NCI-H748 (cell line): ENCODE results near the gene TMEM151A.
A peak's percentile ranks its signal among the peaks of the same experiment; 100 is the strongest.

Experiments used
- DNase-seq: peaks from one replicate; lab custom pipeline; 2025; ENCODE audit not compliant: unreplicated experiment; lab: John Stamatoyannopoulos, UW

Gene TMEM151A

DNA sequence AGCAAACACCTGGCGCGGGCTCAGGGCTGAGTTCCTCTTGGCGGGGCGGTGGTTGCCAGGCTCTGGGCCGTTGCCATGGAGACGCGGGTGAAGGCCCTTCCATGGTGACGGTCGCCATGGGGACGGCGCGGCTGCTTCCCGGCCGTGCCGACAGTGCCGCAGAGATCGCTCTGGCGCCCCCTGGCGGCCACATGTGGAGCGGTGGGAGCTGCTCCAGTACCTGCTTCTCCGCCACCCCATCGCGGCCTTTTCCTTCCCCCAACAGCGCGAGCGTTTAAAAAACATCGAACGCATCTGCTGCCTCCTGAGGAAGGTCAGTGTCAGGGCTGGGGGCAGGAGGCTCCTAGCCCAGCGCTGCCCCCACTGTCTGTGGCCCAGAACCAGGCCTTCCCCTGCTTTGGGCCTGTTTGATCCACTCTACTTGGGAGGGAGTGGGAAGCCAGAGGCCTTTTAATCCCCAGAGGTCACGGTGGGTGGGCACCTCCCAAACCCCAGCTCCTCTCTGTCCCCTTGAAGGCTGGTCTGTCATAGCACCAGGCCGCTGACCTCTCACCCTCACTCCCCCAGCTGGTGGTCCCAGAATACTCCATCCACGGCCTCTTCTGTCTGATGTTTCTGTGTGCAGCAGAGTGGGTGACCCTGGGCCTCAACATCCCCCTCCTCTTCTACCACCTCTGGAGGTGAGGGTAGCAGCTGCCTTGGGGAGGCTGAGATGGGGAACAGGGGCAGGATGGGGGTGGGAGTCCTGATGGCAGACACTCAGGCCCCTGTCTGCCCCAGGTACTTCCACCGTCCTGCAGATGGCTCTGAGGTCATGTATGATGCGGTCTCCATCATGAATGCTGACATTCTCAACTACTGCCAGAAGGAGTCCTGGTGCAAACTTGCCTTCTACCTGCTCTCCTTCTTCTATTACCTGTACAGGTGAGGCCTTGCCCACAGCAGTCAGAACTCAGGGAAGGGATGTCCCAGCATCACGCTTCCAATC is 8.9 kb upstream of the TMEM151A start:
- peak; percentile 99 for DNase-seq

DNA sequence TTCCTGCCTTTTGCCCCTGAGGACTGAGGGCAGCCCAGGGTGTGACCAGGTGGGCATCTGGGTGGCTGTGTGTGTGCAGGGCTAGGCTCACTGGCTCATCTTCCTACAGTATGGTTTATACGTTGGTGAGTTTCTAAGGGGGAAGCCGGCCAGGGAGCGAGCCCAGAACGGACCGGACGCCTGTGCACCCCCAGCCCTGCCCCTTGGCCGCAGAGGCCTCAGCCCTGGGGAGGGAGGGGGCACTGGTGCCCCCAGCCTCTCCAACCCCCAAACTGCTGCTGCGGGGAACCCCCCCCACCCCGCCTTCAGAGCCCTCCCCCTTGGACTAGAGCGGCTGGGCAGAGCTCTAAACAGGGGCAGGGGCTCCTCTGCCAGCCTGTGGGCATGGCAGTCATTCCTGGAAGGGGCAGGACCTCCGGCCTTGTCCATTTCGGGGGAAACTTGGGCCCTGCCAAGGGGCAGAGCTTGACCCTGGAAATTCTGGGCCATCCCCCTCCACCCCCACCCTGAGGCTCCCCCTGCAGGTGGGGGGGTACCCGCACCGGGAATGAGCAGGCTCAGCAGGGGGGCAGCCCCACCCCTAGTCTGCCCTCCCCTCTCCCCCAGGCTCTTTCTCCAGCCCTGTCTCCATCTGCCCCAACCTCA is 8.1 kb upstream of the TMEM151A start:
- no peak for DNase-seq

- no peak for DNase-seq
Measured at GRCh38 chr11:66284526-66285078, 7.1 kb upstream of the TMEM151A start.

DNA sequence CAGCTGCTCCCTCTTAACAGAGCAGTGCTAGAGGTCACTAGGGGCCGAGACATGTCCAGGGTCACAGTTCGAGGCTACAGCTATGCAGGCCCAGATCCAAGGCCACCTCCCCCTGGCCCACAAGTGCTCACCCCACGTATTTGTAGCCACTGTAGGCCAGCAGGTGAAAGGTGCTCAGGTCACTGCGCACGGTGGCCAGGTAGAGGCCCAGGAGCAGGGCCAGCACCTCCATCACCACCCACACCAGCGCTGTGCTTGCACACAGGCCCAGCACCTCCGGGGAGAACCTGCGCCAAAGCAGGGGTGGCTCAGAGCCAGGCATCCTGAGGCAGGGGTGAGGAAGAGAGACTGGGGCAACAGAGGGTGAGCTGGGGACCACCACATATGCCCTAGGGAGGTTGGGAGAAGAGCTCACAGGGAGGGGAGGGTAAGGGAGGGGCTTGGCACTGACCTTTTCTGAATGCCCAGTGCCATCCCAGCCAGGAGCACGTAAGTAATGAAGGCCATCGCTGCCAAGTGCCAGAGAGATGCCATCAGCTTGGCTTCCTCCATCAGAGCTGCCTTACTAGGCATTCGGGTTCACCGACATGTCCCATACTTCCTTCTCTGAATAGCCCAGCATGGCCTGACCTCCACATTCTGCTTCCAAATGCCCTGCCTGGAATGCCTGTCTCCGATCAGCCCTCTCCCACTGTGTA is 6.3 kb upstream of the TMEM151A start:
- DNase-seq = no peak

- DNase-seq = no peak
Measured at GRCh38 chr11:66286699-66287098, 5.0 kb upstream of the TMEM151A start.

DNA sequence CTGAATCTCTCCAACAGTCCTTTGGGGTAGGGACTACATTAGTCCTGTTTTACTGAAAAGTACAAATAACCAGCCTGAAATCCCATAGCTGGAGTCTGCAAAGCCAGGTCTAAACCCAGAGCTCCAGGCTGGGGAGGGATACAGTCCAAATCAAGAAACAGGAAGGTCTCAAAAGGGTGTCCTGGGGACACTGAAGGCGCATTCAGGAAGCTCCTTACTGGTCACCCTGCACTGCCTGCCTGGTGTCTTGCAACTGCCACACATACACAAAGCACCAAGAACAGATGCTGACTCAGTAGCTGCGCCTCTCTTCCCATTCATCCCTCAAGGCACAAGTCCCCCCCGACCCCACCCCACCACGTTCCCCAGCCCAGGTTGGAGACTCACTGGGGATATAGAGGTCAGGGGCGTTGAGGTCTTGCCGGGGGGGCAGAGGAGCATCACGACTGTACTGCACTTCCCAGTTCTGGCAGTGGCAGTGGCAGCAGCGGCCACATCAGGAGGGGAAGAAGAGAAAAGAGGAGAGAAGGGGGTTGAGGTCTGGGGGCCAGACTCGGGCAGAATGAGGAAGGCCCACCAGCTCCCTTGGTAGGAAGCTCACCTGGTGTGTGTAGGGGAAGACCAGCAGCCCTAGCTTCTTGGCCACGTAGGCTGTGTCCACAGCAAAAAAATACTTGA is 4.3 kb upstream of the TMEM151A start:
- no peak for DNase-seq

- peak; percentile 33 for DNase-seq
Measured at GRCh38 chr11:66287889-66288670, 3.6 kb upstream of the TMEM151A start.

GRCh38 chr11:66288671-66289547 is 2.8 kb upstream of the TMEM151A start, which contains the start of gene YIF1A:
Gene YIF1A, minus strand, starts transcription at chr11:66289143. Its CDS starts 158 bp downstream, at chr11:66288985.
- peak; percentile 99 for DNase-seq

GRCh38 chr11:66289548-66290329 is 2.0 kb upstream of the TMEM151A start:
- DNase-seq = peak; percentile 33

- no peak for DNase-seq
Measured at GRCh38 chr11:66290330-66290621, 1.4 kb upstream of the TMEM151A start.

GRCh38 chr11:66291303-66291705 is 390 bp upstream of the TMEM151A start:
- DNase-seq = no peak

DNA sequence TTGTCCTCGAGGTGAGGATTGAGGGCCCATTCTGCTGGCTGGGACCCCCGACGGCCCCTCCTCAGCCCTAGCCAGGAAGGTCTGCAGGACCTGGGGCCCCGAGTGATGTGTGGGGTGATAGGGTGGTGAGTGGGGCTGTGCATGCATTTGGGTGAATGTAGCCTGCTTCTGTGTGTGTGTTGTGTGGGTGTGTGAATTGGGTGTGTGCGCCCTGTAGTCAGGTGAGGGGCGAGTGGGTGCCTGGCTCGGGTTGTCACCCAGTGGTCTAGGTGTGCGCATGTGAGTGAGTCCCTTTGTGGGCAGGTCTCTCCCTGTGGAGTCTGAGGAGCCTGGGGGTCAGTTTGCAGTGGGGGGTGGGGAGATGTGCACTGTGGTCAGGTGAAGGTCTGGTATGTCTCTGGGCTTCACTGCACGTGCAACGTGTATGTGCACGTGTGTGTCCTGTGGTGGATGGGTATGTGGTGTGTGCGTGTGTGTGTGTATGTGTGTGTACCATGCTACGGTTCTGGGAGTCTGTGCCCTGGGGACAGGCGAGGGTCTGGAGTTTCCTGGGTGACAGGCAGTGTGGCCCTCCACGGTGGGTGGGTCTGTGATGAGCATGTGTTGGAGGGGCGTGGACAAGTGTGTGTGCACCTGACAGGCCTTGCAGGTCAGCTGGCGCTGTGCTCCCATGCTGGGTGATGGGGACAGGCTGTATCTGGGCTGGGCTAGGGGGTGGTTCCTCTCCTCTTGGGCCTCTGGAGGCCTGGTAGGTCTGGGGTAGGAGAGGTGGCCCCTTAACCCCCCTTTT is 1.0 kb downstream of the TMEM151A start:
- DNase-seq = peak; percentile 30

DNA sequence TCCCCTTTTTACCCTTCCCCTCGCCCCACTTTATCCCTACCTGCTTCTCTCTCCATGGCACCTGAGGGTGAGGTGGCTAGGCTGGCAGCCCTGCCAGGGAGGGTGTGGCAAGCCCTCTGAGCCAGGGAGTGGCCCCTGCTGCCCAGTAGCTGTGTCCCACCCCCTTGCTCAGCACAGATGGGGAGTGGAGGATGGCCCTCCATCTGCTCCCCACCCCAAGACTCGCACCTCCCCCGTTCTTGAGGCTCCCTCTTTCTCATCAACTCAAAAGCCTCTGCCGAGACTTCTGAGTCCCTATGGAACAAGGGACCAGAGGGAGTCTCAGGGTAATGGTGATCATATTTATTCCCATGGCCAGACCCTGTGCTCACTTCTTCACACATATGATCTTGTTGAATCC is 1.7 kb downstream of the TMEM151A start:
- DNase-seq = no peak

DNA sequence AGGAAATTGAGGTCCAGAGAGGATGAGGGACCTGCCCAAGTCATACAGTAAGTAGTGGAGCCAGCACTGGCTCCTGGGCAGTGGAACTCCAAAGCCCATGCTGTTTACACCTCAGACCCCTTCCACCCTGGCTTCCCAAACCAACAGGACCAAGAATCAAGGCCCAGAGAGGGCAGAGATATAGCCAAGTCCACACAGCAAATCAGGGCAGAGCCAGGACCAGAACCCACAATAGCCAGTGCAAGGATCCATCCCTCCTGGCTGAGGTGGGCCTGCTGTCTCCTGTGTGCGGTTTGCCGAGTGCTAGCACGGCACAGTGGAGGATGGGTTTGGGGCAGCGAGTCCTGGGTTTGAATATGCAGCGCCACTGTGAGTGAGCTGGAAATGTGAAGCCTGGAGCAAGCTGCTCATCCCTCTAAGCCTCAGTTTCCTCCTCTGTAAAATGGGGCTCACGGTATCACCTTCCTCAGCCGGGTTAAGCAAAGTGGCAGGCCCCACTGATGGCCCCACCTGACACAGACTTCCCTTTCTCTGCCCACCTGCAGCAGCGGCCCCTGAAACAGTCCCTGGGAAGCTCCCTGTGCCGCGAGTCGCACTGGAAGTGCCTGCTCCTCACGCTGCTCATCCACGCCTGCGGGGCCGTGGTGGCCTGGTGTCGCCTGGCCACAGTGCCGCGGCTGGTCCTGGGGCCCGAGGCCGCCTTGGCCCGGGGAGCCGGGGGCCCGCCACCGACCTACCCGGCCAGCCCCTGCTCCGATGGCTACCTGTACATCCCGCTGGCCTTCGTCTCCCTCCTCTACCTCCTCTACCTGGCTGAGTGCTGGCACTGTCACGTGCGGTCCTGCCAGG is 2.3 kb downstream of the TMEM151A start:
- no peak for DNase-seq

DNA sequence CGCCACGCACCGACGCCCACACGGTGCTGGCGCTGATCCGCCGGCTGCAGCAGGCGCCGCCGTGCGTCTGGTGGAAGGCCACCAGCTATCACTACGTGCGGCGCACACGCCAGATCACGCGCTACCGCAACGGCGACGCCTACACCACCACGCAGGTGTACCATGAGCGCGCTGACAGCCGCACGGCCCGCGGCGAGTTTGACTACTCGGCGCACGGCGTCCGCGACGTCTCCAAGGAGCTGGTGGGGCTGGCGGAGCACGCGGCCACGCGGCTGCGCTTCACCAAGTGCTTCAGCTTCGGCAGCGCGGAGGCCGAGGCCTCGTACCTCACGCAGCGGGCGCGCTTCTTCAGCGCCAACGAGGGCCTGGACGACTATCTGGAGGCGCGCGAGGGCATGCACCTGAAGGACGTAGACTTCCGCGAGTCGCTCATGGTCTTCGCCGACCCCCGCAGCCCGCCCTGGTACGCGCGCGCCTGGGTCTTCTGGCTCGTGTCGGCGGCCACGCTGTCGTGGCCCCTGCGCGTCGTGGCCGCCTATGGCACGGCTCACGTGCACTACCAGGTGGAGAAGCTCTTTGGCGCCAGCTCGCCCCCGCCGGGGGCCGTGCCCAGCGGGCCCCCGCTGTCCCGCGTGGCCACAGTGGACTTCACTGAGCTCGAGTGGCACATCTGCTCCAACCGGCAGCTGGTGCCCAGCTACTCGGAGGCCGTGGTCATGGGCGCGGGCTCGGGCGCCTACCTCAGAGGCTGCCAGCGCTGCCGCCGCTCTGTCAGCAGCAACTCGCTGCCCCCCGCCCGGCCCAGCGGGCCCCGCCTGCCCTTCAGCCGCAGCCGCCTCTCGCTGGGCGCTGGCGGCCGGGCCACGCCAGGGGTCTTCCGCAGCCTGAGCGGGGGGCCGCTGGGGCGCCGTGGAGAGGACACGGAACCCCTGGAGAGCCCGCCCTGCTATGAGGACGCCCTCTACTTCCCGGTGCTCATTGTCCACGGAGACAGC is 3.2 kb downstream of the TMEM151A start:
- DNase-seq = no peak
